ENCODE data around the gene MAPKBP1.

MAPKBP1 gene

GRCh38 chr15:41778521-41778920 is 4.2 kb downstream of the MAPKBP1 start:
- no peak overlapping the region for H3K27ac ChIP-seq
- TF ChIP-seq ZFX (IDR thresholded peaks at IDR 0.05; ENCODE audit: borderline replicate concordance) = no peak
- no peak for TF ChIP-seq CTCF (IDR thresholded peaks at IDR 0.05)

GRCh38 chr15:41779662-41780157 is 5.4 kb downstream of the MAPKBP1 start:
- TF ChIP-seq CTCF (IDR thresholded peaks at IDR 0.05) (no peak), ZFX (IDR thresholded peaks at IDR 0.05; ENCODE audit: borderline replicate concordance) (no peak)
- H3K27ac ChIP-seq = no peak overlapping the region

GRCh38 chr15:41780266-41780665 is 6.0 kb downstream of the MAPKBP1 start:
- TF ChIP-seq ZFX (IDR thresholded peaks at IDR 0.05; ENCODE audit: borderline replicate concordance) = no peak
- TF ChIP-seq CTCF (IDR thresholded peaks at IDR 0.05) = no peak
- H3K27ac ChIP-seq = no peak overlapping the region

GRCh38 chr15:41780727-41781126 is 6.4 kb downstream of the MAPKBP1 start:
- H3K27ac ChIP-seq = no peak overlapping the region
- TF ChIP-seq ZFX (IDR thresholded peaks at IDR 0.05; ENCODE audit: borderline replicate concordance) = no peak
- no peak for TF ChIP-seq CTCF (IDR thresholded peaks at IDR 0.05)

GRCh38 chr15:41782371-41783282 is 8.3 kb downstream of the MAPKBP1 start:
- no peak for TF ChIP-seq CTCF (IDR thresholded peaks at IDR 0.05)
- TF ChIP-seq ZFX (IDR thresholded peaks at IDR 0.05; ENCODE audit: borderline replicate concordance) = no peak
- no peak overlapping the region for H3K27ac ChIP-seq

GRCh38 chr15:41783296-41783695 is 9.0 kb downstream of the MAPKBP1 start:
- TF ChIP-seq ZFX (IDR thresholded peaks at IDR 0.05; ENCODE audit: borderline replicate concordance) (no peak), CTCF (IDR thresholded peaks at IDR 0.05) (no peak)
- no peak overlapping the region for H3K27ac ChIP-seq

- TF ChIP-seq ZFX (IDR thresholded peaks at IDR 0.05; ENCODE audit: borderline replicate concordance) (no peak), CTCF (IDR thresholded peaks at IDR 0.05) (no peak)
- no peak overlapping the region for H3K27ac ChIP-seq
Measured at GRCh38 chr15:41788262-41788661, 14.0 kb downstream of the MAPKBP1 start.

All from 22Rv1 (cell line).